K562 (cell line): ENCODE data around the gene LRMDA. TPM values are rescaled to one million over a fixed set of nuclear protein-coding genes. Genes with fewer than 3 reads are reported as not detected.

Experiments
- ATAC-seq: fragments of 200-7000 bp; cut with Tn5 transposase; 3 replicates; pipeline ENCODE4 v1.9.1; 2020; ENCODE audit warnings: moderate library complexity
- BruUV-seq: library from RNA; stranded (reverse); fragments of 400-500 nt; replicated peaks from 2 replicates; lab custom pipeline; 2021; lab: Mats Ljungman, UMichigan
- CTCF ChIA-PET: fragments of 300-600 bp; formaldehyde crosslinking; extraction: SDS; loops from one replicate; lab custom pipeline; 2021; ENCODE audit warnings: low intra/inter-chr PET ratio; lab: Yijun Ruan, JAX
- POLR2A ChIA-PET: fragments of 300-600, 350-650 bp; sonication (Branson Sonifier 250); formaldehyde crosslinking; extraction: SDS; loops from one replicate; lab custom pipeline; 2021; ENCODE audit warnings: antibody characterized with exemption, inconsistent platforms; lab: Yijun Ruan, JAX
- DNase-seq, 4 experiments: peaks; one replicate each; pipeline versions ENCODE4 v3.0.0 to v3.0.0-alpha.2; 2011 to 2018; ENCODE audit warnings: low spot score in 3 of 4, mixed read lengths in 3 of 4; ENCODE audit errors: extremely low read depth in 1 of 4
- FAIRE-seq: peaks from 2 replicates; lab custom pipeline; 2011; peaks lifted over from hg19 to GRCh38; lab: Jason Lieb, UNC
- H2AFZ ChIP-seq: 2 replicates; pipeline ENCODE4 v1.6.0; 2011; ENCODE audit warnings: low read depth, low read length, control low read depth, inconsistent platforms
- H3K27ac ChIP-seq: fragments of 200-600 bp; 3 replicates; pipeline ENCODE4 v1.8.0; 2011; ENCODE audit warnings: low read depth, mild to moderate bottlenecking, control low read depth, inconsistent platforms, low read length, moderate library complexity, mixed read lengths; ENCODE audit errors: extremely low read depth
- H3K27me3 ChIP-seq, 2 experiments: fragments of 300-600 bp in 1 of 2; 2 replicates in 1 of 2; 3 replicates in 1 of 2; pipeline versions ENCODE4 v1.6.0 to v1.8.0; 2011; ENCODE audit warnings: inconsistent platforms in 2 of 2, low read length in 2 of 2, mild to moderate bottlenecking in 1 of 2, mixed read lengths in 1 of 2, moderate library complexity in 1 of 2; ENCODE audit not compliant: control insufficient read depth in 2 of 2, insufficient read depth in 2 of 2
- H3K36me3 ChIP-seq: fragments of 300-600 bp; 3 replicates; pipeline ENCODE4 v1.8.0; 2011; ENCODE audit warnings: mild to moderate bottlenecking, low read length, inconsistent platforms; ENCODE audit not compliant: control insufficient read depth, insufficient read depth
- H3K4me1 ChIP-seq, 2 experiments: fragments of 200-600 bp in 1 of 2; replicated peaks in 1 of 2; 2 replicates in 1 of 2; 3 replicates in 1 of 2; pipeline versions ENCODE4 v1.5.1 to v1.8.0; 2011; ENCODE audit warnings: inconsistent platforms in 2 of 2, low read length in 2 of 2, mild to moderate bottlenecking in 1 of 2, mixed read lengths in 1 of 2, moderate library complexity in 1 of 2; ENCODE audit not compliant: control insufficient read depth in 2 of 2, insufficient read depth in 2 of 2
- H3K4me2 ChIP-seq: 2 replicates; pipeline ENCODE4 v1.6.1; 2011; ENCODE audit warnings: low read length, control low read depth, inconsistent platforms, mixed read lengths; ENCODE audit not compliant: insufficient read depth
- H3K4me3 ChIP-seq: fragments of 200-600 bp; sonication (generic), shearing (Covaris generic); 2 replicates; pipeline ENCODE4 v1.5.1; 2016; ENCODE audit warnings: control low read depth, inconsistent platforms
- H3K79me2 ChIP-seq: fragments of 200-600 bp; 3 replicates; pipeline ENCODE4 v1.8.0; 2011; ENCODE audit warnings: low read length, inconsistent platforms; ENCODE audit not compliant: control insufficient read depth, insufficient read depth
- H3K9ac ChIP-seq, 2 experiments: 2 replicates each; pipeline versions ENCODE4 v1.6.0 to v1.6.1; 2011; ENCODE audit warnings: low read depth in 2 of 2, low read length in 2 of 2, control low read depth in 1 of 2, inconsistent platforms in 1 of 2, mild to moderate bottlenecking in 1 of 2, mixed read lengths in 1 of 2; ENCODE audit not compliant: insufficient read depth in 1 of 2
- H3K9me1 ChIP-seq: one replicate; pipeline ENCODE4 v1.6.0; 2011; ENCODE audit warnings: inconsistent platforms, mild to moderate bottlenecking, low read length, moderate library complexity; ENCODE audit not compliant: control insufficient read depth, insufficient read depth
- H3K9me3 ChIP-seq: replicated peaks from 2 replicates; pipeline ENCODE4 v1.5.1; 2011; ENCODE audit warnings: low read depth, low read length, inconsistent platforms; ENCODE audit not compliant: control insufficient read depth, insufficient read depth
- H4K20me1 ChIP-seq: replicated peaks from 2 replicates; pipeline ENCODE4 v1.6.1; 2011; ENCODE audit warnings: low read length, inconsistent platforms, mixed read lengths; ENCODE audit not compliant: control insufficient read depth, insufficient read depth
- BDP1 ChIP-seq: IDR thresholded peaks from 3 replicates; pipeline ENCODE4 v1.6.1; 2011; ENCODE audit not compliant: insufficient read length, insufficient read depth
- ELF2 ChIP-seq: fragments of 250-450 bp; sonication (Bioruptor Pico); IDR thresholded peaks from 2 replicates; pipeline ENCODE4 v1.5.0; 2021; ENCODE audit warnings: mild to moderate bottlenecking
- FOXO4 ChIP-seq: fragments of 450-650 bp; formaldehyde crosslinking; IDR thresholded peaks from 2 replicates; pipeline ENCODE4 v1.4.0; 2020; ENCODE audit warnings: mild to moderate bottlenecking, moderate library complexity
- SLC30A9 ChIP-seq: fragments of 250-450 bp; sonication (Bioruptor Pico); IDR thresholded peaks from 2 replicates; pipeline ENCODE4 v1.8.0; 2022; ENCODE audit warnings: mild to moderate bottlenecking, moderate library complexity
- ZNF175 ChIP-seq: fragments of 200-800 bp; sonication (Bioruptor generic); IDR thresholded peaks from 2 replicates; pipeline ENCODE4 v1.6.1; 2016; ENCODE audit warnings: low read depth, mild to moderate bottlenecking, missing genetic modification characterization, missing compliant biosample characterization
- WGBS: fragments of 100-300 bp; shearing (Covaris generic); methylation state at CpG from one replicate; pipeline ENCODE4 v1.1.6; 2016; ENCODE audit warnings: low coverage, mixed read lengths; ENCODE audit not compliant: insufficient coverage; ENCODE audit errors: missing lambda C conversion rate; 5-methylcytosine and 5-hydroxymethylcytosine counted together
- in situ Hi-C: fragments of 300-500 bp; cut with MboI; formaldehyde crosslinking; loops from 4 replicates; pipeline ENCODE4 v1.15.0; 2018; ENCODE audit warnings: inconsistent platforms, mixed read lengths
- intact Hi-C: fragments of 100-400 bp; cut with micrococcal nuclease; formaldehyde crosslinking; loops from 2 replicates; pipeline ENCODE4 v1.14.2; 2022
- polyA plus RNA-seq, 8 experiments: library from polyadenylated mRNA; depleted of rRNA in 4 of 8; stranded (reverse) in 5 of 8; unstranded in 3 of 8; fragments of >200 nt; fragmentation: Nextera tagmentation in 2 of 8; fragmentation: Illumina TruSeq in 1 of 8; extraction: Ambion mirVana in 2 of 8; extraction: Trizol in 1 of 8; gene quantifications; 2 replicates each; pipeline versions ENCODE4 v1.2.1 to v1.2.3, GENCODE V29; 2011 to 2014; ENCODE audit warnings: inconsistent platforms in 1 of 8, missing spikeins in 1 of 8
- total RNA-seq, 7 experiments: library from RNA; depleted of rRNA in 6 of 7; stranded (reverse); fragments of >200 nt in 6 of 7; fragmentation: Illumina TruSeq in 2 of 7; extraction: Trizol in 2 of 7; gene quantifications; 2 replicates each; pipeline versions ENCODE4 v1.2.1 to v1.2.3, GENCODE V29; 2011 to 2021; ENCODE audit warnings: low replicate concordance in 1 of 7
- TF ChIP-seq, protein P1 (sequence below), 2 experiments: fragments of 450-650 bp in 1 of 2; sonication (generic) in 1 of 2; formaldehyde crosslinking in 1 of 2; IDR thresholded peaks; 2 replicates each; pipeline versions ENCODE4 v1.7.1 to v1.9.0; 2016 to 2022; ENCODE audit warnings: inconsistent platforms in 1 of 2, mild to moderate bottlenecking in 1 of 2, missing genetic modification reagents in 1 of 2
- TF ChIP-seq, protein P2 (sequence below): fragments of 450-650 bp; IDR thresholded peaks from 2 replicates; pipeline ENCODE4 v1.6.1; 2016; ENCODE audit warnings: antibody characterized with exemption

Gene LRMDA
- total and polyA plus RNA-seq, 9 of the 15 experiments (the other 6 are each of a cell fraction or from before 2014, with no cell fraction given): 0.25 TPM; not detected in 8

GRCh38 chr10:75486591-75486990 is 55.2 kb downstream of the LRMDA start:
- TF ChIP-seq SLC30A9: no peak
- TF ChIP-seq, protein P1, sequence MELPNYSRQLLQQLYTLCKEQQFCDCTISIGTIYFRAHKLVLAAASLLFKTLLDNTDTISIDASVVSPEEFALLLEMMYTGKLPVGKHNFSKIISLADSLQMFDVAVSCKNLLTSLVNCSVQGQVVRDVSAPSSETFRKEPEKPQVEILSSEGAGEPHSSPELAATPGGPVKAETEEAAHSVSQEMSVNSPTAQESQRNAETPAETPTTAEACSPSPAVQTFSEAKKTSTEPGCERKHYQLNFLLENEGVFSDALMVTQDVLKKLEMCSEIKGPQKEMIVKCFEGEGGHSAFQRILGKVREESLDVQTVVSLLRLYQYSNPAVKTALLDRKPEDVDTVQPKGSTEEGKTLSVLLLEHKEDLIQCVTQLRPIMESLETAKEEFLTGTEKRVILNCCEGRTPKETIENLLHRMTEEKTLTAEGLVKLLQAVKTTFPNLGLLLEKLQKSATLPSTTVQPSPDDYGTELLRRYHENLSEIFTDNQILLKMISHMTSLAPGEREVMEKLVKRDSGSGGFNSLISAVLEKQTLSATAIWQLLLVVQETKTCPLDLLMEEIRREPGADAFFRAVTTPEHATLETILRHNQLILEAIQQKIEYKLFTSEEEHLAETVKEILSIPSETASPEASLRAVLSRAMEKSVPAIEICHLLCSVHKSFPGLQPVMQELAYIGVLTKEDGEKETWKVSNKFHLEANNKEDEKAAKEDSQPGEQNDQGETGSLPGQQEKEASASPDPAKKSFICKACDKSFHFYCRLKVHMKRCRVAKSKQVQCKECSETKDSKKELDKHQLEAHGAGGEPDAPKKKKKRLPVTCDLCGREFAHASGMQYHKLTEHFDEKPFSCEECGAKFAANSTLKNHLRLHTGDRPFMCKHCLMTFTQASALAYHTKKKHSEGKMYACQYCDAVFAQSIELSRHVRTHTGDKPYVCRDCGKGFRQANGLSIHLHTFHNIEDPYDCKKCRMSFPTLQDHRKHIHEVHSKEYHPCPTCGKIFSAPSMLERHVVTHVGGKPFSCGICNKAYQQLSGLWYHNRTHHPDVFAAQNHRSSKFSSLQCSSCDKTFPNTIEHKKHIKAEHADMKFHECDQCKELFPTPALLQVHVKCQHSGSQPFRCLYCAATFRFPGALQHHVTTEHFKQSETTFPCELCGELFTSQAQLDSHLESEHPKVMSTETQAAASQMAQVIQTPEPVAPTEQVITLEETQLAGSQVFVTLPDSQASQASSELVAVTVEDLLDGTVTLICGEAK (IDR thresholded peaks at IDR 0.05): no peak
- TF ChIP-seq, protein P1 (CRISPR knock-in tag; IDR thresholded peaks at IDR 0.05): no peak
- TF ChIP-seq BDP1: no peak
- TF ChIP-seq FOXO4 (CRISPR knock-in tag): no peak
- TF ChIP-seq ZNF175 (CRISPR knock-in tag): no peak
- TF ChIP-seq, protein P2, sequence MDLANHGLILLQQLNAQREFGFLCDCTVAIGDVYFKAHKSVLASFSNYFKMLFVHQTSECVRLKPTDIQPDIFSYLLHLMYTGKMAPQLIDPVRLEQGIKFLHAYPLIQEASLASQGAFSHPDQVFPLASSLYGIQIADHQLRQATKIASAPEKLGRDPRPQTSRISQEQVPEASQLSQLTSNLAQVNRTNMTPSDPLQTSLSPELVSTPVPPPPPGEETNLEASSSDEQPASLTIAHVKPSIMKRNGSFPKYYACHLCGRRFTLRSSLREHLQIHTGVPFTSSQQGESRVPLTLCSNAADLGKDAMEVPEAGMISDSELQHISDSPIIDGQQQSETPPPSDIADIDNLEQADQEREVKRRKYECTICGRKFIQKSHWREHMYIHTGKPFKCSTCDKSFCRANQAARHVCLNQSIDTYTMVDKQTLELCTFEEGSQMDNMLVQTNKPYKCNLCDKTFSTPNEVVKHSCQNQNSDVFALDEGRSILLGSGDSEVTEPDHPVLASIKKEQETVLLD: no peak
- no peak for TF ChIP-seq ELF2
- Histone ChIP-seq H3K36me3 (no peaks in the 10 kb centered on the region), H3K27me3 (no peaks in the 10 kb centered on the region), H3K4me2 (no peak overlapping the region), H3K79me2 (no peaks in the 10 kb centered on the region), H3K9me3 (no peaks in the 10 kb centered on the region), H3K9me1 (no peaks in the 10 kb centered on the region), H2AFZ (no peak overlapping the region), H3K4me1 (no peaks in the 10 kb centered on the region), H3K4me3 (no peak overlapping the region), H4K20me1 (no peaks in the 10 kb centered on the region), H3K9ac (no peak overlapping the region), H3K27ac (no peak overlapping the region)
- no peak for ATAC-seq
- in situ Hi-C loops (no loop called here), intact Hi-C loops (no loop called here)
- no peak for DNase-seq
- POLR2A ChIA-PET: interaction anchor here (0.6 to 1.2 kb wide), 2 partner anchors 14 to 437 kb away, joined by 3 read pairs; no protein-coding TSS in a partner anchor
- 0% methylated on average over 2 of the region's 2 CpGs for WGBS
- CTCF ChIA-PET: no interaction called here
- BruUV-seq: no TSS peak
- no peak for FAIRE-seq
